GM12864 (cell line): ENCODE results near the gene TRIM32.

ENCODE experiments used
- DNase-seq: peaks from one replicate; pipeline ENCODE4 v3.0.0-alpha.2; 2011; ENCODE audit warnings: low read depth
- H3K4me3 ChIP-seq: 2 replicates; pipeline ENCODE4 v1.5.1; 2011; ENCODE audit warnings: mild to moderate bottlenecking, low read depth, low read length, control low read depth
- TF ChIP-seq, protein P1 (sequence below): IDR thresholded peaks from 2 replicates; pipeline ENCODE4 v1.5.1; 2011; ENCODE audit warnings: low read depth, mild to moderate bottlenecking, moderate library complexity, low read length, control low read depth, inconsistent platforms; ENCODE audit errors: missing control alignments

TRIM32 gene

DNA sequence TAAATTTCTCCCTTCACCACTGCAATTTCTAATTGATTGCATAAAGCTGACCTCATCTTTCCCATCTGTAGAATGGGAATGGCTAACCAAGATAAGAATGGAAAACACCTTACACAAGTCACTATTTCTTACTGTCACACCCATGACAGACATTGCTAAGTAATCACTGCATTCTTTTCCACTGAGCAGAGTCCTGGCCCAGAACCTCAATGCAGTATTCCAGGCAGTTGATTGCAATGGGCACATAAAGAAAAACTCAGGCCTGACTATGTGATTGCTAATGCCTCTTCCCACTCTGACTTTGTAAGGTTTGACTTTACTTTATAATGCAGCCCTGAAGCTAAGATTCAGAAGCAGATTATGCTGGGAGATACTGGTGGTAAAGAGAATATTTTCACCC, 29.3 kb downstream of the TRIM32 start:
- H3K4me3 ChIP-seq, result no peak overlapping the region
- TF ChIP-seq, protein P1, sequence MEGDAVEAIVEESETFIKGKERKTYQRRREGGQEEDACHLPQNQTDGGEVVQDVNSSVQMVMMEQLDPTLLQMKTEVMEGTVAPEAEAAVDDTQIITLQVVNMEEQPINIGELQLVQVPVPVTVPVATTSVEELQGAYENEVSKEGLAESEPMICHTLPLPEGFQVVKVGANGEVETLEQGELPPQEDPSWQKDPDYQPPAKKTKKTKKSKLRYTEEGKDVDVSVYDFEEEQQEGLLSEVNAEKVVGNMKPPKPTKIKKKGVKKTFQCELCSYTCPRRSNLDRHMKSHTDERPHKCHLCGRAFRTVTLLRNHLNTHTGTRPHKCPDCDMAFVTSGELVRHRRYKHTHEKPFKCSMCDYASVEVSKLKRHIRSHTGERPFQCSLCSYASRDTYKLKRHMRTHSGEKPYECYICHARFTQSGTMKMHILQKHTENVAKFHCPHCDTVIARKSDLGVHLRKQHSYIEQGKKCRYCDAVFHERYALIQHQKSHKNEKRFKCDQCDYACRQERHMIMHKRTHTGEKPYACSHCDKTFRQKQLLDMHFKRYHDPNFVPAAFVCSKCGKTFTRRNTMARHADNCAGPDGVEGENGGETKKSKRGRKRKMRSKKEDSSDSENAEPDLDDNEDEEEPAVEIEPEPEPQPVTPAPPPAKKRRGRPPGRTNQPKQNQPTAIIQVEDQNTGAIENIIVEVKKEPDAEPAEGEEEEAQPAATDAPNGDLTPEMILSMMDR, result no peak
- no peak for DNase-seq

DNA sequence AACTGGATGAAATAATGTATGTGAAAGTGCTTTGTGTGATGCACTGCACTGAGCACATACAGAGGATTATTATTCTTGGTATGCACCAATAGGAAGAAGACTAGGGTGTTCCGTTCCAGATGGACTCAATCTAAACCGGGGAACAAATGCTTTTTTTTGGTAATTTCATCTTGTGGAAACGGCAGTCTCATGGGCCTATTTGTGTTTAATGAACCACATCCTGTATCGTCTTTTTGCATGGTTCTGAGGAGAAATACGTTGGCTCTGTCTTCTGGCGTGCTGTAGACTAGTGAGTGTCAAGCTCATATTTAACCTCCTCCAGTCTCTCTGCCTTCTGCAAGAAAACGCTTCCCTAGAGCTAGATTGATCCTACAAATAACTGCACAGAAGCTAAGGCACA, 30.0 kb downstream of the TRIM32 start:
- DNase-seq, result no peak
- no peak overlapping the region for H3K4me3 ChIP-seq
- TF ChIP-seq, protein P1, result no peak

DNA sequence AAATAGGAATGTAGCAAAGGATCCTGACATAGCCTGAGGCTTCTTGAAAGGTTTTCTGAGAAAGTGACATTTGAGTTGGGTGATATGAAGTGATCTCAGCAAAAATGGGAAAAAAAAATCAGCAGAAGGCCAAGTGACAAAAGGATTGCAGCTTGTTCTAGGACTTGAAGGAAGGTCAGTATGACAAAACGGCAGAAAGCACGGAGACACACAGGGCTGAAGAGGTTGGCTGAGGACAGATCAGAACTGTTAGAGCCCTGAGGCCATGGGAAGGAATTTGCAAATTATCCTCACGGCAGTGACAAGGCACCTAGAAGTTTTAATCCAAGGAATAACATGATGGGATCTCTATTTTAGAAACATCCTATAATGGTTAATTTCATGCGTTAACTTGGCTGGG, 31.0 kb downstream of the TRIM32 start:
- DNase-seq, result no peak
- no peak overlapping the region for H3K4me3 ChIP-seq
- TF ChIP-seq, protein P1, result no peak

DNA sequence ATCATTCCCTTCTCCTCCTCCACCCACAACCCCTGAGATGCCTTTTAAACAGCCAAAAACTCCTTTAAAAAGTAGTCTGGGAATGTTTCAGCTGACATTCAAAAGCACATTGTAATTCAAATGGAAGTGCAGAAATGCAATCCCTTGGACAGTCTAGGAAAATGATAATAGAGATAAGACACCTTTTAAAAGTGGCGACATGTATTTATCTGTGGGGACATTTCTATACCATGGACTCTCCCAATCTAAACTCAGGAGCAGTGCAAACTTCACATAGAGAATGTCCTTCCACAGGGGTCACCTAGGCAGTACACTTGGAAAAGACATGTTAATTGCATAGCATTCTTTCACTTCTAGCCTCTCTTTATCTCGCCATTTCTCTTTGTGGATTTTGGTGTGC, 33.0 kb downstream of the TRIM32 start:
- DNase-seq, result no peak

DNA sequence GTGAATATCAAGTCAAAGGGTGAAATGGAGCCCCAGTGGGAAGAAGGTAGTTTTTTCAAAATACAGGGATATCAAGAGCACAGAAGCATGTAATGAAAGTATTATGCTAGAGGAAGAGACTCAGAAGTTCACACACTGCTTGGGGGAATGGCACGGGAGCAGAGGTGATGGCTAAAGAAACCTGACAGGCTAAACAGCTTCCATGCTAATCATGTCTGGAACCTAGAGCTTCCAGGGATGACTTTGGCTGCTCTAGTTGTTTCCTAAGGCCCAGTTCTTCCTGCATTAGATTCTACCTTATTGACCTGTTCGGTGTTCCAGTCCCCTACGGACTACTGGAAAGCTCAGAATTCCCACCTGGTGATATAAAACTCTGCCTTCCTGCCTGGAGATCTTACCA, 34.3 kb downstream of the TRIM32 start:
- DNase-seq, result no peak
- TF ChIP-seq, protein P1, result no peak
- no peak overlapping the region for H3K4me3 ChIP-seq

More for the DNA sequence above, 33.0 kb downstream of the TRIM32 start:
- TF ChIP-seq, protein P1, result no peak
- no peak overlapping the region for H3K4me3 ChIP-seq

DNA sequence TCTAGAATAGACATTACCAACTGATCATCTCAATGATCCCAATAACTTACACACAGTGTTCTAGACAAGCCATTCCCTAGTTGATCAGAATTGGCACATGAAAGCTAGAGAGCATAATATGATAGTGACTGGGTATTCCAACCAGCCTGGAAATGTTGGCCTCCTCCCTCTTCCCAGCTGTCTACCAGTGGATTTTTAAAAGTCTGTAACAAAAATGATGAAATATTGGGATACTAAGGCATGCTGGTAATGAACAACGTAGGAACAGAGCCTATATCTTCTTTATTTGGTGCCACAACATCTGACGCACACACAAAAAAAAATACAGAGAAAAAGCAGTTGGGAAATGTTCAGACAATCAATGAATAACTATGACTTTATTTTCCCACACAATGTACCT, 34.8 kb downstream of the TRIM32 start:
- no peak overlapping the region for H3K4me3 ChIP-seq
- TF ChIP-seq, protein P1, result no peak
- no peak for DNase-seq

DNA sequence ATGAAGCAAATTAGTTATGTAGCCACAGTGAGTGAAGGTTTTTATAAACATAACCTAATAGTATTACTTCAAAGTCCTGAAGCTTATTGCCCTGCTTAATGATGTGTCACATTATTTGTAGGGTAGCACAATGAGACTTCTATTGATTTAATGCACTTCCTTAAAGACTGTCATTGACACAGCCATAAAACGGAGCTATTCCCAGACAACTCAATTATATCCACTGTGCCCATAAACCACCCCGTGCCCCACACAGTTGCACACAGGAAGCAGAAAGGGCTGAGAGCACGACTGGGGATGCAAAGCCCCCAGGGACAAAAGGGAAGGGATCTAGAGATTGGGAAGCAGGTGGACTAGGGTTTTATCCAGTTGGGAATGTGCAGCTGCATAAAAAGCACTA, 37.0 kb downstream of the TRIM32 start:
- H3K4me3 ChIP-seq, result no peak overlapping the region
- no peak for DNase-seq
- TF ChIP-seq, protein P1, result no peak
